Measurements from ENCODE around the gene ERC1. TPM values are rescaled to one million over a fixed set of nuclear protein-coding genes. Genes with fewer than 3 reads are reported as not detected.

ERC1 gene
- total RNA-seq, 1 donor from 2014 or later = 56.5 TPM

- TF ChIP-seq, protein P1, sequence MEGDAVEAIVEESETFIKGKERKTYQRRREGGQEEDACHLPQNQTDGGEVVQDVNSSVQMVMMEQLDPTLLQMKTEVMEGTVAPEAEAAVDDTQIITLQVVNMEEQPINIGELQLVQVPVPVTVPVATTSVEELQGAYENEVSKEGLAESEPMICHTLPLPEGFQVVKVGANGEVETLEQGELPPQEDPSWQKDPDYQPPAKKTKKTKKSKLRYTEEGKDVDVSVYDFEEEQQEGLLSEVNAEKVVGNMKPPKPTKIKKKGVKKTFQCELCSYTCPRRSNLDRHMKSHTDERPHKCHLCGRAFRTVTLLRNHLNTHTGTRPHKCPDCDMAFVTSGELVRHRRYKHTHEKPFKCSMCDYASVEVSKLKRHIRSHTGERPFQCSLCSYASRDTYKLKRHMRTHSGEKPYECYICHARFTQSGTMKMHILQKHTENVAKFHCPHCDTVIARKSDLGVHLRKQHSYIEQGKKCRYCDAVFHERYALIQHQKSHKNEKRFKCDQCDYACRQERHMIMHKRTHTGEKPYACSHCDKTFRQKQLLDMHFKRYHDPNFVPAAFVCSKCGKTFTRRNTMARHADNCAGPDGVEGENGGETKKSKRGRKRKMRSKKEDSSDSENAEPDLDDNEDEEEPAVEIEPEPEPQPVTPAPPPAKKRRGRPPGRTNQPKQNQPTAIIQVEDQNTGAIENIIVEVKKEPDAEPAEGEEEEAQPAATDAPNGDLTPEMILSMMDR (IDR thresholded peaks at IDR 0.05) = no peak
- no peak for TF ChIP-seq POLR2A (IDR thresholded peaks at IDR 0.05)
- TF ChIP-seq POLR2AphosphoS5 (IDR thresholded peaks at IDR 0.05; ENCODE audit: insufficient read depth in 1 of 2, low read depth in 1 of 2) = no peak
- no peaks in the 10 kb centered on the region for H3K27me3 ChIP-seq
- no peaks in the 10 kb centered on the region for H3K36me3 ChIP-seq
- peaks cover 9% of the 10 kb centered on the region for H3K9me3 ChIP-seq
- intact Hi-C loops (cut with DNase I) = loop anchor here (10.0 kb wide), 1 partner anchor 54 kb away; no protein-coding TSS in a partner anchor
- no peak overlapping the region for H3K27ac ChIP-seq
- H3K4me1 ChIP-seq = no peaks in the 10 kb centered on the region
- no peak overlapping the region for H3K4me3 ChIP-seq
- no peak for DNase-seq (ENCODE audit: extremely low spot score in 2 of 2)
Measured at GRCh38 chr12:1421091-1421846, 430.2 kb downstream of the ERC1 start.

GRCh38 chr12:1422604-1423315 lies 431.7 kb downstream of the ERC1 start:
- no peaks in the 10 kb centered on the region for H3K4me1 ChIP-seq
- no peak overlapping the region for H3K4me3 ChIP-seq
- TF ChIP-seq, protein P1 (IDR thresholded peaks at IDR 0.05) = no peak
- TF ChIP-seq POLR2A (IDR thresholded peaks at IDR 0.05) = no peak
- no peak for TF ChIP-seq POLR2AphosphoS5 (IDR thresholded peaks at IDR 0.05; ENCODE audit: insufficient read depth in 1 of 2, low read depth in 1 of 2)
- peaks cover 9% of the 10 kb centered on the region for H3K9me3 ChIP-seq
- H3K27me3 ChIP-seq = no peaks in the 10 kb centered on the region
- DNase-seq (ENCODE audit: extremely low spot score in 2 of 2) = no peak
- no peak overlapping the region for H3K27ac ChIP-seq
- intact Hi-C loops (cut with DNase I) = loop anchor here (10.0 kb wide), 1 partner anchor 52 kb away; no protein-coding TSS in a partner anchor
- H3K36me3 ChIP-seq = no peaks in the 10 kb centered on the region

- no peak overlapping the region for H3K4me3 ChIP-seq
- intact Hi-C loops (cut with DNase I) = loop anchor here (10.0 kb wide), 1 partner anchor 50 kb away; no protein-coding TSS in a partner anchor
- no peaks in the 10 kb centered on the region for H3K36me3 ChIP-seq
- no peaks in the 10 kb centered on the region for H3K4me1 ChIP-seq
- H3K27me3 ChIP-seq = no peaks in the 10 kb centered on the region
- TF ChIP-seq, protein P1 (IDR thresholded peaks at IDR 0.05) = no peak
- no peak for TF ChIP-seq POLR2A (IDR thresholded peaks at IDR 0.05)
- TF ChIP-seq POLR2AphosphoS5 (IDR thresholded peaks at IDR 0.05; ENCODE audit: insufficient read depth in 1 of 2, low read depth in 1 of 2) = no peak
- peaks cover 9% of the 10 kb centered on the region for H3K9me3 ChIP-seq
- H3K27ac ChIP-seq = no peak overlapping the region
- no peak for DNase-seq (ENCODE audit: extremely low spot score in 2 of 2)
Measured at GRCh38 chr12:1424674-1425395, 433.8 kb downstream of the ERC1 start.

DNA sequence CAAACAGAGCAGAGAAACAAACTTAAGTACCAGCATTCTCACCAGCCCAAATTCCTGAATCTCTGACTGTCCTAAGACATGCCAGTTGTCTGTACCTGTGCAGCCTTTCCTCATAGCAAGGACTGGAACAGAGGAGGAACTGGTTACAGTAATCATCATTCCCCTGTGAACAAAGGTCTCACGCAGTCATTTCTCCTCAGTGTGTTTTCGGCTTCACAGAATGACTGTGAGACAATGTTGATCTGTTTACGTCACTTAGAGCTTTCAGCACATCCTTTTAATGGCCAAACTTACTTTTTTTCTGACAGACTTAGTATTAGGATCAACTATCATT lies 434.3 kb downstream of the ERC1 start:
- Histone ChIP-seq H3K9me3 (peaks cover 9% of the 10 kb centered on the region), H3K27me3 (no peaks in the 10 kb centered on the region), H3K36me3 (no peaks in the 10 kb centered on the region), H3K4me3 (no peak overlapping the region), H3K4me1 (no peaks in the 10 kb centered on the region), H3K27ac (no peak overlapping the region)
- TF ChIP-seq, protein P1 (IDR thresholded peaks at IDR 0.05) = no peak
- TF ChIP-seq POLR2A (IDR thresholded peaks at IDR 0.05) (no peak), POLR2AphosphoS5 (IDR thresholded peaks at IDR 0.05; ENCODE audit: insufficient read depth in 1 of 2, low read depth in 1 of 2) (no peak)
- no peak for DNase-seq (ENCODE audit: extremely low spot score in 2 of 2)
- intact Hi-C loops (cut with DNase I) = loop anchor here (10.0 kb wide), 1 partner anchor 49 kb away; no protein-coding TSS in a partner anchor

All from vagina (tissue), 2 donors.